ENCODE data around the gene CERKL.

GRCh38 chr2:181515719-181516118 is 141.2 kb downstream of the CERKL start:
- TF ChIP-seq BHLHE40 (IDR thresholded peaks at IDR 0.05; ENCODE audit: borderline replicate concordance), result no peak
- TF ChIP-seq FOXM1 (IDR thresholded peaks at IDR 0.05; ENCODE audit: borderline replicate concordance), result no peak
- no peak for TF ChIP-seq SUZ12 (IDR thresholded peaks at IDR 0.05)
